Adipocyte (in vitro differentiated cells): ENCODE data around the gene NFIA.

Experiments used
- DNase-seq: peaks from one replicate; pipeline ENCODE4 v3.0.0-alpha.2; 2015; ENCODE audit warnings: low read depth
- H3K27me3 ChIP-seq: replicated peaks from 2 replicates; pipeline ENCODE4 v1.7.0; 2013; ENCODE audit warnings: mild to moderate bottlenecking, low read length, moderate library complexity; ENCODE audit not compliant: control insufficient read depth, insufficient read depth
- H3K36me3 ChIP-seq: 2 replicates; pipeline ENCODE4 v1.7.0; 2013; ENCODE audit warnings: low read length, mild to moderate bottlenecking, moderate library complexity; ENCODE audit not compliant: control insufficient read depth, insufficient read depth, severe bottlenecking
- H3K4me1 ChIP-seq: 2 replicates; pipeline ENCODE4 v1.7.0; 2013; ENCODE audit warnings: mild to moderate bottlenecking, low read length, moderate library complexity; ENCODE audit not compliant: control insufficient read depth, insufficient read depth
- H3K4me3 ChIP-seq: 2 replicates; pipeline ENCODE4 v1.7.0; 2013; ENCODE audit warnings: mild to moderate bottlenecking, low read length, moderate library complexity
- H3K9ac ChIP-seq: 2 replicates; pipeline ENCODE4 v1.7.0; 2013; ENCODE audit warnings: mild to moderate bottlenecking, low read length, moderate library complexity
- H3K9me3 ChIP-seq: 2 replicates; pipeline ENCODE4 v1.7.0; 2013; ENCODE audit warnings: mild to moderate bottlenecking, low read length, moderate library complexity; ENCODE audit not compliant: control insufficient read depth

Gene NFIA

GRCh38 chr1:61487801-61488200 is 405.4 kb downstream of the NFIA start:
- Histone ChIP-seq H3K4me1 (peaks cover 13% of the 10 kb centered on the region), H3K9ac (no peak overlapping the region), H3K4me3 (no peak overlapping the region), H3K9me3 (no peaks in the 10 kb centered on the region), H3K36me3 (no peaks in the 10 kb centered on the region), H3K27me3 (peaks cover 11% of the 10 kb centered on the region)
- DNase-seq, result no peak

DNA sequence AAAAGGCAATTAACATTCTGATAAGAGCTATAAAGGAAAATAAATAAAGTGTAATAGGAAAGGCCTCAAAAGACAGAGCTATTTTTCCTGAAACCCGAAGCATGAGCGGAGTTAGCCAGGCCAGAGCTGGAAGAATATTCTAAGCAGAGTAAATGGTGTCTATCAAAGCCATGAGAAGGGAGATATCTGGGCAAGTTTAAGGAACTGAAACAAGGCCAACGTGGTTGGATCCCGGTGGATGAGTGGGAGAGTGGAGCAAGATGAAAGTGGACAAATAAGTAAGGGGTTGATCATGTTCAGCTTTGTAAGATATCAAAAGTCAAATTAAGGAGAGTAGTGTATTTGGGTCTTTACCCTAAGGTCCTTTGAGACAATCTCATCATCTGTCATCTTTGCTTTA is 408.6 kb downstream of the NFIA start:
- no peak for DNase-seq
- no peaks in the 10 kb centered on the region for H3K36me3 ChIP-seq
- peaks cover 13% of the 10 kb centered on the region for H3K4me1 ChIP-seq
- no peak overlapping the region for H3K4me3 ChIP-seq
- H3K27me3 ChIP-seq, result no peaks in the 10 kb centered on the region
- H3K9me3 ChIP-seq, result no peaks in the 10 kb centered on the region
- H3K9ac ChIP-seq, result no peak overlapping the region

GRCh38 chr1:61491497-61491896 is 409.1 kb downstream of the NFIA start:
- DNase-seq, result peak; percentile 59
- Histone ChIP-seq H3K4me3 (peak overlapping the region; percentile 6), H3K36me3 (no peaks in the 10 kb centered on the region), H3K4me1 (peaks cover 13% of the 10 kb centered on the region), H3K9ac (peak overlapping the region; percentile 8), H3K9me3 (no peaks in the 10 kb centered on the region), H3K27me3 (no peaks in the 10 kb centered on the region)

GRCh38 chr1:61494000-61494399 is 411.6 kb downstream of the NFIA start:
- DNase-seq, result no peak
- no peak overlapping the region for H3K4me3 ChIP-seq
- no peaks in the 10 kb centered on the region for H3K9me3 ChIP-seq
- no peak overlapping the region for H3K9ac ChIP-seq
- H3K27me3 ChIP-seq, result no peaks in the 10 kb centered on the region
- no peaks in the 10 kb centered on the region for H3K36me3 ChIP-seq
- H3K4me1 ChIP-seq, result peaks cover 16% of the 10 kb centered on the region

GRCh38 chr1:61496501-61496900 is 414.1 kb downstream of the NFIA start:
- Histone ChIP-seq H3K27me3 (peaks cover 4% of the 10 kb centered on the region), H3K36me3 (no peaks in the 10 kb centered on the region), H3K9ac (no peak overlapping the region), H3K4me3 (no peak overlapping the region), H3K4me1 (peaks cover 8% of the 10 kb centered on the region), H3K9me3 (no peaks in the 10 kb centered on the region)
- DNase-seq, result peak; percentile 84

DNA sequence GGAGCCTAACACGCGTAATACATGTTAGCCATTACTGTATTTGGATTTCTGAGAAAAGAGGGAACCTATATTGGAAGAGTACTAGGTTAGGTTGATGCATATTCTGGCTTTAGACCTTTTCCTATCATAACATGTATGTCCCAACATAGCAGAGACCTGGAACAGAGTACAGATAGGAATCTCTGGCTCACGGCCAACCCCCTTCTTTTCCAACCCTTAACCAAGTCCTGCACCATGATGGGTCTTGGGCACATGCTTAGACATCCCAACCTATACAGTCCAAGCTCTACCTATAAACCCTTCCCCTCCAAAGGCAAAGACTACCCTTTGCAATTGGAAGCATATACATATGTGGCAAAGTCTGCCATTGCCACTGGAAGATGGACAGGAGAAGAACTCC is 414.7 kb downstream of the NFIA start:
- Histone ChIP-seq H3K4me3 (no peak overlapping the region), H3K9ac (no peak overlapping the region), H3K36me3 (no peaks in the 10 kb centered on the region), H3K9me3 (no peaks in the 10 kb centered on the region), H3K27me3 (peaks cover 8% of the 10 kb centered on the region), H3K4me1 (peaks cover 3% of the 10 kb centered on the region)
- DNase-seq, result peak; percentile 24

- peaks cover 3% of the 10 kb centered on the region for H3K4me1 ChIP-seq
- no peak overlapping the region for H3K9ac ChIP-seq
- H3K4me3 ChIP-seq, result no peak overlapping the region
- no peak for DNase-seq
- H3K36me3 ChIP-seq, result no peaks in the 10 kb centered on the region
- H3K27me3 ChIP-seq, result peaks cover 8% of the 10 kb centered on the region
- H3K9me3 ChIP-seq, result no peaks in the 10 kb centered on the region
These were observed 416.0 kb downstream of the NFIA start for GRCh38 chr1:61498342-61498741.

DNA sequence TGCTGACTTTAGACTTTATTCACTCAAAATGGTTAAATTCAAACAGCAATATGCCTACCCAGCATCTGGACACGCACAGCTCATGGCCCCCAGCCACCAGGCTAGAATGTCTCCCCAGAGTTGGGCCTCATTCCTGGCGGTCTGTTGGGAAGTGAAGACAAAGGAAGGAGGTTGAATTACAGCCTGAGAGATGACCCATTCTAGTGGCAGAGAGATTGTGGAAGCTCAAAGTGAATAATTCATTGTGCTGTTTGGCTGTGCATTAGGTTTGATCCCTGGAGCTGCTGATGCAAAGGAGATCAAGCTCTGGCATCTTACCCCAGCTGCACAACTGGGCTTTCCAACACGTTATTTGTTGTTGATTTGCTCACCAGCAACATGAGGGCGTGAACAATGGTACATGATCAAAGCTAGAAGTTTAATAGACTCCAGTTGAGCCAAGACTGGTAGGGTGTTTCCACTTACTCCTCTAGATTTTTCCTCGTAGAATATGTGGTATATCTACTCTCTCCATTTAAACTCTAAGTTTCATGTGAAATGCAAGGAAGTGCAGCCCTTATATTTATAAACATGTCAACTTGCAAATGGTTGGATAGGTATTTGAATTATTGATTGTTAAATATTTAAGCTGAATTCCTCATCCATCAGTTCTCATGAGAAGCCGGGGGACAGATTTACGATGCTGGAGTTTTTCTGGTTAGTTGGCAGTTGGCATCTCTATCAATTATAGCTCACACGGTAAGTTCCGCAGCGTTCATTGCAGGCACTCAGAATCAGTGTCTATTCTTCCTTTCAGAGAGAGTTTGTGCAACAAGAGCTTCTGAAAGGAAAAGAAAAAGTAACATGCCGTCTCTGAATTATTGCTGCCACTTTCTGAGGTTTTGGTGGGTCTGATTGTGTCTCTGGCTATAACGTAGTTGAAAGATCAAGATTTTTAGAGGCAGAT is 419.9 kb downstream of the NFIA start:
- DNase-seq, result no peak
- Histone ChIP-seq H3K4me3 (no peak overlapping the region), H3K4me1 (no peaks in the 10 kb centered on the region), H3K27me3 (peaks cover 8% of the 10 kb centered on the region), H3K9me3 (no peaks in the 10 kb centered on the region), H3K36me3 (no peaks in the 10 kb centered on the region), H3K9ac (no peak overlapping the region)

DNA sequence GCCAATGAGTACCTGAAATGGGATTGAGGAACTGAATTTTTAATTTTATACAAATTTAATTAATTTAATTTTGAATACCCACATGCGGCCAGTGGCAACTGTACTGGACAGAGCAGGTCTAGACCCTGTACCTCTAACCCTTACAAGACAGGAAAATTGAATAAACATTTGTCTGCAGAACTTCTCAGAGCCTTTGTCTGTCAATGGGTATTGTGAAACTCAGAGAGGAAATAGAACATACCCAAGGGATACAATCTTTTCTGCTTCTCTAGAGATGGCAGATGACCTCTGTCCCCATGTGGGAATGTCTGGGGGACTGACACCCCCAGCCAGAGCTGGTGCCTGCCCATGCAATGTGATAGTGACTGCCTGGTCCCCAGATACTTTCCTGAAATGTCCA is 421.9 kb downstream of the NFIA start:
- no peak overlapping the region for H3K9ac ChIP-seq
- DNase-seq, result no peak
- H3K27me3 ChIP-seq, result peaks cover 8% of the 10 kb centered on the region
- H3K36me3 ChIP-seq, result no peaks in the 10 kb centered on the region
- no peaks in the 10 kb centered on the region for H3K9me3 ChIP-seq
- H3K4me3 ChIP-seq, result no peak overlapping the region
- no peaks in the 10 kb centered on the region for H3K4me1 ChIP-seq

GRCh38 chr1:61504852-61505390 is 422.6 kb downstream of the NFIA start:
- no peaks in the 10 kb centered on the region for H3K9me3 ChIP-seq
- no peaks in the 10 kb centered on the region for H3K4me1 ChIP-seq
- DNase-seq, result peak; percentile 49
- H3K36me3 ChIP-seq, result no peaks in the 10 kb centered on the region
- peaks cover 8% of the 10 kb centered on the region for H3K27me3 ChIP-seq
- no peak overlapping the region for H3K4me3 ChIP-seq
- H3K9ac ChIP-seq, result no peak overlapping the region

DNA sequence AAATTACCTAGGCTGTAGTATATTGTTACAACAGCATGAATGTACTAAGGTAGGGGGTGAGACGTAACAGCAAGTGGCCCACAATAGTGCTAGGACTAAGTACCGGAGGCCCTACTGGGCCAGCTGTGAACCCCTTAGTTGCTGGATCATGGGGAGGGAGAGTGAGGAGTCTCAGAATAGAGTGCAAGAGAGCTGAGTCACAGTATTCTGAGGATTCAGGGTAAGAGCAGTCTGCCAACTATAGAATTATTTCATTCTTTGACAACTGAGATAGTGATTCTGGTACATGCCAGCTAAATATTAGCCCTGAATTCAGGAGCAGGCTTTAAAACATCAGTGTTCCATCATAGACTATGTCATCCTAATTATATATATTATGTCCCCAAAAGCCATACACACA is 423.9 kb downstream of the NFIA start:
- Histone ChIP-seq H3K27me3 (peaks cover 13% of the 10 kb centered on the region), H3K9ac (no peak overlapping the region), H3K36me3 (no peaks in the 10 kb centered on the region), H3K9me3 (peaks cover 8% of the 10 kb centered on the region), H3K4me1 (no peaks in the 10 kb centered on the region), H3K4me3 (no peak overlapping the region)
- DNase-seq, result peak; percentile 65
